Neuronal stem cell (in vitro differentiated cells): ENCODE measurements around the gene SOBP.

ENCODE experiments used
- DNase-seq: peaks from one replicate; pipeline ENCODE4 v3.0.0-alpha.2; 2013; ENCODE audit warnings: low spot score
- H2AFZ ChIP-seq: one replicate; pipeline ENCODE4 v1.6.1; 2013; ENCODE audit warnings: mild to moderate bottlenecking, low read length, inconsistent platforms
- H2AK5ac ChIP-seq: 2 replicates; pipeline ENCODE4 v1.6.1; 2013; ENCODE audit warnings: low read depth, mild to moderate bottlenecking, inconsistent platforms, low read length, moderate library complexity, mixed read lengths
- H2BK120ac ChIP-seq: 2 replicates; pipeline ENCODE4 v1.6.1; 2013; ENCODE audit warnings: low read depth, mild to moderate bottlenecking, inconsistent platforms, low read length, moderate library complexity, mixed read lengths
- H2BK12ac ChIP-seq: one replicate; pipeline ENCODE4 v1.6.1; 2013; ENCODE audit warnings: low read length, inconsistent platforms
- H2BK15ac ChIP-seq: 2 replicates; pipeline ENCODE4 v1.6.1; 2013; ENCODE audit warnings: mild to moderate bottlenecking, low read length, inconsistent platforms, mixed read lengths
- H2BK5ac ChIP-seq: one replicate; pipeline ENCODE4 v1.6.1; 2013; ENCODE audit warnings: inconsistent platforms, mild to moderate bottlenecking, low read length, moderate library complexity
- H3K14ac ChIP-seq: one replicate; pipeline ENCODE4 v1.6.1; 2013; ENCODE audit warnings: low read length, inconsistent platforms
- H3K18ac ChIP-seq: 2 replicates; pipeline ENCODE4 v1.6.1; 2013; ENCODE audit warnings: low read length, inconsistent platforms
- H3K23ac ChIP-seq: 2 replicates; pipeline ENCODE4 v1.6.1; 2013; ENCODE audit warnings: low read depth, mild to moderate bottlenecking, mixed read lengths, low read length, inconsistent platforms; ENCODE audit not compliant: poor library complexity
- H3K27ac ChIP-seq: replicated peaks from 3 replicates; pipeline ENCODE4 v1.5.1; 2013; ENCODE audit warnings: low read length, inconsistent platforms
- H3K27me3 ChIP-seq, 3 experiments: 2 replicates each; pipeline ENCODE4 v1.6.1; 2013; ENCODE audit warnings: low read length in 3 of 3, mild to moderate bottlenecking in 2 of 3, inconsistent platforms in 1 of 3, low read depth in 1 of 3, mixed read lengths in 1 of 3, moderate library complexity in 1 of 3; ENCODE audit not compliant: control insufficient read depth in 3 of 3, insufficient read depth in 3 of 3
- H3K36me3 ChIP-seq, 2 donors: replicated peaks in 1 of 2; 2 replicates each; pipeline ENCODE4 v1.6.1; 2013; ENCODE audit warnings: low read length in 2 of 2; ENCODE audit not compliant: control insufficient read depth in 2 of 2, insufficient read depth in 2 of 2
- H3K4ac ChIP-seq: 2 replicates; pipeline ENCODE4 v1.6.1; 2013; ENCODE audit warnings: inconsistent platforms, mild to moderate bottlenecking, low read length, moderate library complexity
- H3K4me1 ChIP-seq, 2 donors: 1 replicate in 1 of 2; 2 replicates in 1 of 2; pipeline ENCODE4 v1.6.1; 2013; ENCODE audit warnings: low read length in 2 of 2, low read depth in 1 of 2; ENCODE audit not compliant: control insufficient read depth in 2 of 2, insufficient read depth in 1 of 2
- H3K4me2 ChIP-seq: one replicate; pipeline ENCODE4 v1.6.1; 2013; ENCODE audit warnings: mild to moderate bottlenecking, low read length, inconsistent platforms; ENCODE audit not compliant: insufficient read depth, poor library complexity, severe bottlenecking
- H3K4me3 ChIP-seq, 2 donors: 2 replicates each; pipeline ENCODE4 v1.5.1; 2013; ENCODE audit warnings: low read length in 2 of 2, mild to moderate bottlenecking in 2 of 2, inconsistent platforms in 1 of 2, moderate library complexity in 1 of 2
- H3K79me1 ChIP-seq: one replicate; pipeline ENCODE4 v1.6.1; 2013; ENCODE audit warnings: low read depth, mild to moderate bottlenecking, inconsistent platforms, low read length, moderate library complexity
- H3K9ac ChIP-seq: one replicate; pipeline ENCODE4 v1.6.1; 2013; ENCODE audit warnings: mild to moderate bottlenecking, low read depth, low read length, inconsistent platforms; ENCODE audit not compliant: poor library complexity
- H3K9me3 ChIP-seq, 2 donors: replicated peaks in 1 of 2; 2 replicates each; pipeline versions ENCODE3 to v1.6.1; 2013; ENCODE audit warnings: low read length in 2 of 2, mild to moderate bottlenecking in 2 of 2, inconsistent platforms in 1 of 2, low read depth in 1 of 2, mixed read lengths in 1 of 2, moderate library complexity in 1 of 2; ENCODE audit not compliant: control insufficient read depth in 2 of 2, insufficient read depth in 1 of 2
- H4K8ac ChIP-seq: one replicate; pipeline ENCODE4 v1.6.1; 2013; ENCODE audit warnings: low read depth, mild to moderate bottlenecking, inconsistent platforms, low read length, moderate library complexity
- H4K91ac ChIP-seq: one replicate; pipeline ENCODE4 v1.6.1; 2013; ENCODE audit warnings: low read length, low read depth, mild to moderate bottlenecking, inconsistent platforms; ENCODE audit not compliant: poor library complexity
- WGBS, 2 donors: extraction: QIAGEN DNeasy Blood & Tissue Kit; methylation state at CpG; one replicate each; pipeline ENCODE4 v1.1.7; 2013; ENCODE audit warnings: missing lambda C conversion rate in 2 of 2, mixed read lengths in 1 of 2; ENCODE audit not compliant: insufficient read length in 2 of 2, insufficient replicate concordance in 1 of 2; ENCODE audit errors: extremely low coverage in 2 of 2; 5-methylcytosine and 5-hydroxymethylcytosine counted together

SOBP gene

DNA sequence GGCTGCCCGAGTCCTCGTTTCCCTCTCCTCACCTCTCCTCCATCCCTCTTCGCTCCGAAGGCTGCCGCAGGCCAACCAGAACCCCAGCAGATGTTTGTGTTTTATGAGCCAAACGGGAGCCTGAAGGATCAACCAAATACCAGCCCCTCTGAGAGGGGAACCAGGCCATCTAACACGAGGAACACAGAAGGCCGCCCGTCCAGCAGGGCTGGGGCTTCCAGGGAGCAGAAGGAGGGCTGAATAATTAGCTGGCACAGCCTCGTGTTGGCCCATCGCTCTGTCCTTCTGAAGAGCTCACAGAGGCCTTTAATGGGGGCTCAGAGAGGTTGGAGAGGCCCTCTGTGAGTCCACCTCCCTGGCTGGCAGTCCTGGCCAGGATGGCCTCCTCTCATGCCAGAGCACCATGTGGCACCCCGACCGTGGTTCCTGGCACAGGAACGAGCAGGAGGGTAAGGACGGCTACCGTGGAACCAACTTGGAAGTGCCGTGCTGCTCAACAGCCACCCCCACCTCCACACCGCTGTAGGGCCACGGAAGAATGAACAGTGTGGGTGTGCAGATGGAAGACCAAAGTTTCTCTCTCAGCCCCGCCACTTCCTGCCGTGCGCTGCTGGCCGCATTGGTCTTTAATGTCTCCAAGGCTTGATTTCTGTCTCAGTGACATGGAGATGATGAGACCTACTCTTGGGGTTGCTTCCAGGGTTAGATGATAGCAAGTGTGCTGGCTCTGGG is 179.0 kb downstream of the SOBP start:
- no peak overlapping the region for H3K27ac ChIP-seq
- no peak overlapping the region for H4K91ac ChIP-seq
- H3K4me2 ChIP-seq = no peak overlapping the region
- no CpG with 5 or more reads among the region's 23 CpGs for WGBS, 2 donors
- no peak overlapping the region for H2BK120ac ChIP-seq
- H3K9me3 ChIP-seq = no peaks in the 10 kb centered on the region
- H3K9ac ChIP-seq = no peak overlapping the region
- no peak overlapping the region for H2AFZ ChIP-seq
- H3K79me1 ChIP-seq = no peaks in the 10 kb centered on the region
- H2BK15ac ChIP-seq = peak overlapping the region; percentile 25
- H3K14ac ChIP-seq = no peak overlapping the region
- no peak overlapping the region for H2AK5ac ChIP-seq
- peaks cover 16 to 17% of the 10 kb centered on the region in 2 donors for H3K4me1 ChIP-seq
- no peak overlapping the region for H2BK5ac ChIP-seq
- H3K4me3 ChIP-seq = no peak overlapping the region
- H3K4ac ChIP-seq = no peak overlapping the region
- H3K27me3 ChIP-seq = no peaks in the 10 kb centered on the region
- no peak overlapping the region for H3K23ac ChIP-seq
- H3K36me3 ChIP-seq = no peaks in the 10 kb centered on the region
- no peak for DNase-seq
- H4K8ac ChIP-seq = no peak overlapping the region
- H2BK12ac ChIP-seq = no peak overlapping the region
- no peak overlapping the region for H3K18ac ChIP-seq

DNA sequence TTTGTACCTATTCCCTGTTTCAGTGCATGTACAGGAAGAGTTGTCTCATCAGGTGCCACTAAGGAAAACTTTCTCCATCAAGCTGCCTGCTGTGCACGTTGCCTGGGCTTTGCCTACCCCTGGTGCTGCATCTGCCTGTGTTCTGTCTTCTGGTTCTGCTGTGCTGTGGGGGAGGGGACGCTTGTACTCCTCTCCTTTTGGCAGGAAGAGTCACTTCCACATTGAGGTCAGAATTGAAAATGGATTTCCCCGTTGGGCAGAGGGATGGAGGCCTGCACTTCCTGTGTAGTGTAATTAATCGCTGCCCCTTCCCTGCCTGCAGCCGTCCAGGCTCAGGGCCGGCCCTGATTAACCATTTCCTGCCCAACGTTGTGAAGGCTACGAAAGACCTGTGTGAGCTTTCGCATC is 180.9 kb downstream of the SOBP start:
- Histone ChIP-seq H3K9me3 (no peaks in the 10 kb centered on the region), H3K36me3 (no peaks in the 10 kb centered on the region), H3K4me3 (no peak overlapping the region), H3K23ac (no peak overlapping the region), H3K4ac (no peak overlapping the region), H3K27ac (no peak overlapping the region), H4K8ac (no peak overlapping the region), H2BK15ac (no peak overlapping the region), H2AK5ac (no peak overlapping the region), H2BK12ac (no peak overlapping the region), H3K14ac (no peak overlapping the region), H2BK120ac (no peak overlapping the region), H3K27me3 (peaks cover 0 to under 1% (median 0%) of the 10 kb centered on the region in 3 experiments), H3K18ac (no peak overlapping the region), H3K4me1 (peaks cover 17% of the 10 kb centered on the region in 2 donors), H3K9ac (no peak overlapping the region), H2BK5ac (no peak overlapping the region), H3K79me1 (no peaks in the 10 kb centered on the region), H4K91ac (no peak overlapping the region), H3K4me2 (no peak overlapping the region), H2AFZ (peak overlapping the region; percentile 83)
- WGBS, 2 donors = no CpG with 5 or more reads among the region's 9 CpGs
- DNase-seq = no peak

DNA sequence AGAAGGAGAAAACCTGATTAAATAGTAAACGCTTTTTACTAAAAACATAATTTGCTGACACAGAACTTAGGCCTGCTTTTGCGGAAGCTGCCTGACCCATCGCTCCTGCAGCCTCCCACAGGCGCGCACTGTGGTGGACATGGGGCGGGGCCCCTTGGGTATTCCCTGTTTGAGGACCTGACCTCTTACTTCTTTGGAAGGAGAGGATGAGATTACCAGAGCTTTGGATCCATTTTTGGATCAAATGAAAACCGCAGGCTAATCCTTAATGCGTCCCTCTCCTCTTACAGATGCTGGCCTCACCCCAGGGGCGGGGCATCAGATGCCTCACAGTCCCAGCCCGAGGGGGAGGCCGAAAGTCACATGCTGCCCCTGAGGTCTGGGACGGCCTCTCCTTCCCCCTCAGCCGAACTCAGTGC is 183.2 kb downstream of the SOBP start:
- Histone ChIP-seq H3K23ac (no peak overlapping the region), H3K4me3 (no peak overlapping the region), H3K36me3 (no peaks in the 10 kb centered on the region), H3K18ac (no peak overlapping the region), H3K9ac (no peak overlapping the region), H3K79me1 (no peaks in the 10 kb centered on the region), H2BK120ac (no peak overlapping the region), H4K8ac (no peak overlapping the region), H2AFZ (no peak overlapping the region), H3K4me1 (peaks cover 8 to 11% of the 10 kb centered on the region in 2 donors), H2BK15ac (no peak overlapping the region), H3K14ac (no peak overlapping the region), H2BK12ac (no peak overlapping the region), H3K4ac (no peak overlapping the region), H4K91ac (no peak overlapping the region), H3K4me2 (no peak overlapping the region), H3K9me3 (no peaks in the 10 kb centered on the region), H2BK5ac (no peak overlapping the region), H3K27ac (no peak overlapping the region), H3K27me3 (peaks cover 0 to 7% (median 2%) of the 10 kb centered on the region in 3 experiments), H2AK5ac (no peak overlapping the region)
- no peak for DNase-seq
- WGBS, 2 donors = no CpG with 5 or more reads among the region's 13 CpGs

GRCh38 chr6:107674995-107675738 is 185.2 kb downstream of the SOBP start:
- no peak overlapping the region for H2BK120ac ChIP-seq
- no CpG with 5 or more reads among the region's 15 CpGs for WGBS, 2 donors
- H3K4ac ChIP-seq = no peak overlapping the region
- H3K27ac ChIP-seq = no peak overlapping the region
- peak overlapping the region; percentile 2 for H3K18ac ChIP-seq
- H3K27me3 ChIP-seq = peaks cover 0 to 7% (median 2%) of the 10 kb centered on the region in 3 experiments
- peak; percentile 79 for DNase-seq
- no peak overlapping the region for H3K9ac ChIP-seq
- no peak overlapping the region for H2BK15ac ChIP-seq
- H3K4me2 ChIP-seq = peak overlapping the region; percentile 38
- H2BK12ac ChIP-seq = no peak overlapping the region
- no peak overlapping the region for H4K91ac ChIP-seq
- H3K9me3 ChIP-seq = no peaks in the 10 kb centered on the region
- peak overlapping the region; percentile 74 for H2AK5ac ChIP-seq
- H2AFZ ChIP-seq = peak overlapping the region; percentile 92
- no peaks in the 10 kb centered on the region for H3K36me3 ChIP-seq
- H3K23ac ChIP-seq = no peak overlapping the region
- no peak overlapping the region for H2BK5ac ChIP-seq
- peaks cover 9 to 11% of the 10 kb centered on the region in 2 donors for H3K4me1 ChIP-seq
- no peak overlapping the region for H3K14ac ChIP-seq
- no peaks in the 10 kb centered on the region for H3K79me1 ChIP-seq
- peak overlapping the region in 1 of 2 donors; percentile 32 for H3K4me3 ChIP-seq
- no peak overlapping the region for H4K8ac ChIP-seq
